Epithelial cell of proximal tubule (primary cell): ENCODE results near the gene SP1. TPM values are rescaled to one million over a fixed set of nuclear protein-coding genes. Genes with fewer than 3 reads are reported as not detected.
"Not testable (repeated sequence)": the region's sequence is repeated elsewhere in the genome, so short reads cannot be mapped to it uniquely, and the experiment has no call there.

Experiments
- DNase-seq: peaks from one replicate; pipeline ENCODE4 v3.0.0-alpha.2; 2011; ENCODE audit warnings: low read depth
- H3K4me3 ChIP-seq: 2 replicates; pipeline ENCODE4 v1.5.1; 2011; ENCODE audit warnings: low read depth, mild to moderate bottlenecking, low read length
- CTCF ChIP-seq: conservative IDR thresholded peaks from 2 replicates; pipeline ENCODE4 v1.5.1; 2012; ENCODE audit warnings: low read depth, mild to moderate bottlenecking, low read length
- total RNA-seq: library from RNA; depleted of rRNA; stranded (reverse); fragments of >200 nt; gene quantifications from 2 replicates; pipeline ENCODE4 v1.2.3, GENCODE V29; 2015

The SP1 gene
- total RNA-seq, 1 donor from 2014 or later, result 29.2 TPM

GRCh38 chr12:53388932-53389331, 9.0 kb downstream of the SP1 start:
- no peak for DNase-seq
- H3K4me3 ChIP-seq, result no peak overlapping the region
- TF ChIP-seq CTCF, result no peak

GRCh38 chr12:53389702-53390101, 9.7 kb downstream of the SP1 start:
- no peak for DNase-seq
- no peak for TF ChIP-seq CTCF
- H3K4me3 ChIP-seq, result no peak overlapping the region

GRCh38 chr12:53391724-53392123, 11.7 kb downstream of the SP1 start:
- no peak overlapping the region for H3K4me3 ChIP-seq
- DNase-seq, result no peak
- no peak for TF ChIP-seq CTCF

GRCh38 chr12:53399896-53400295, 19.9 kb downstream of the SP1 start:
- TF ChIP-seq CTCF, result no peak
- no peak for DNase-seq
- no peak overlapping the region for H3K4me3 ChIP-seq

- DNase-seq, H3K4me3 ChIP-seq: not testable (repeated sequence)
These were observed 22.4 kb downstream of the SP1 start for GRCh38 chr12:53402351-53402750.

GRCh38 chr12:53402871-53403270, 22.9 kb downstream of the SP1 start:
- no peak for DNase-seq
- no peak overlapping the region for H3K4me3 ChIP-seq
- TF ChIP-seq CTCF, result no peak

- DNase-seq, result no peak
- no peak for TF ChIP-seq CTCF
- no peak overlapping the region for H3K4me3 ChIP-seq
These were observed 31.0 kb downstream of the SP1 start for GRCh38 chr12:53410951-53411350.
